Tibial nerve (tissue), 4 donors: ENCODE measurements around the gene CORO7. TPM values are rescaled to one million over a fixed set of nuclear protein-coding genes. Genes with fewer than 3 reads are reported as not detected.

Experiments used
- DNase-seq, 2 donors: peaks; one replicate each; pipeline ENCODE4 v3.0.0-alpha.2; 2019; ENCODE audit warnings: low spot score in 2 of 2
- H3K27ac ChIP-seq, 4 donors: fragments of 200-600 bp; sonication (generic) in 3 of 4; one replicate each; pipeline ENCODE4 v1.5.1; 2017 to 2019; ENCODE audit warnings: mild to moderate bottlenecking in 1 of 4
- H3K27me3 ChIP-seq, 2 donors: fragments of 200-600 bp; sonication (generic) in 1 of 2; one replicate each; pipeline versions ENCODE4 v1.5.1 to v1.6.0; 2017 to 2019
- H3K36me3 ChIP-seq, 3 donors: fragments of 200-600 bp; sonication (generic); one replicate each; pipeline ENCODE4 v1.5.1; 2018 to 2019
- H3K4me1 ChIP-seq, 4 donors: fragments of 200-600 bp; sonication (generic) in 3 of 4; one replicate each; pipeline ENCODE4 v1.5.1; 2017 to 2019
- H3K4me3 ChIP-seq, 4 donors: fragments of 200-600 bp; sonication (generic) in 3 of 4; one replicate each; pipeline ENCODE4 v1.5.1; 2017 to 2019; ENCODE audit warnings: mild to moderate bottlenecking in 1 of 4, moderate library complexity in 1 of 4
- H3K9me3 ChIP-seq, 4 donors: fragments of 200-600 bp; sonication (generic) in 3 of 4; one replicate each; pipeline ENCODE4 v1.5.1; 2017 to 2019
- CTCF ChIP-seq, 5 experiments: fragments of 200-600 bp in 3 of 5; fragments of 450-650 bp in 2 of 5; sonication (generic) in 3 of 5; IDR thresholded peaks; one replicate each; pipeline ENCODE4 v1.5.1; 2016 to 2019; ENCODE audit warnings: antibody characterized with exemption in 5 of 5, mild to moderate bottlenecking in 3 of 5, moderate library complexity in 2 of 5
- EP300 ChIP-seq, 2 donors: sonication (generic); formaldehyde crosslinking; IDR thresholded peaks; one replicate each; pipeline ENCODE4 v1.6.1; 2017; ENCODE audit warnings: antibody characterized with exemption in 2 of 2, mild to moderate bottlenecking in 1 of 2
- POLR2A ChIP-seq, 2 donors: fragments of 450-650 bp; IDR thresholded peaks; one replicate each; pipeline ENCODE4 v1.6.1; 2017; ENCODE audit warnings: antibody characterized with exemption in 2 of 2, mild to moderate bottlenecking in 2 of 2, moderate library complexity in 2 of 2
- WGBS, 2 donors: methylation state at CpG; one replicate each; pipeline ENCODE4 v1.1.5; 2018; 5-methylcytosine and 5-hydroxymethylcytosine counted together
- total RNA-seq, 4 donors: library from RNA; depleted of rRNA; stranded (reverse); fragments of >200 nt; gene quantifications; one replicate each; pipeline ENCODE4 v1.1.0, GENCODE V29; 2016

CORO7 gene
- total RNA-seq, 4 donors from 2014 or later = 27.8 to 77.4 (median 52.1) TPM

GRCh38 chr16:4455951-4456350 lies 39.6 kb upstream of the CORO7 start:
- H3K4me1 ChIP-seq = peaks cover 0 to 11% (median 6%) of the 10 kb centered on the region in 4 donors
- 57 to 66% methylated on average over 9 to 10 of the region's 10 CpGs for WGBS, 2 donors
- H3K36me3 ChIP-seq = peaks cover 0 to 89% (median 15%) of the 10 kb centered on the region in 3 donors
- no peaks in the 10 kb centered on the region for H3K27me3 ChIP-seq
- no peaks in the 10 kb centered on the region for H3K9me3 ChIP-seq
- no peak overlapping the region for H3K4me3 ChIP-seq
- no peak for TF ChIP-seq EP300 (IDR thresholded peaks at IDR 0.05)
- no peak for TF ChIP-seq POLR2A (IDR thresholded peaks at IDR 0.05)
- no peak for TF ChIP-seq CTCF (IDR thresholded peaks at IDR 0.05)
- H3K27ac ChIP-seq = no peak overlapping the region
- DNase-seq = no peak

- peaks cover 0 to 95% (median 24%) of the 10 kb centered on the region in 3 donors for H3K36me3 ChIP-seq
- no peak for DNase-seq
- TF ChIP-seq POLR2A (IDR thresholded peaks at IDR 0.05) (no peak), EP300 (IDR thresholded peaks at IDR 0.05) (no peak), CTCF (IDR thresholded peaks at IDR 0.05) (no peak)
- WGBS, 2 donors = 91 to 94% methylated on average over 10 to 13 of the region's 14 CpGs
- no peak overlapping the region for H3K4me3 ChIP-seq
- no peaks in the 10 kb centered on the region for H3K9me3 ChIP-seq
- peaks cover 0 to 11% (median 6%) of the 10 kb centered on the region in 4 donors for H3K4me1 ChIP-seq
- no peaks in the 10 kb centered on the region for H3K27me3 ChIP-seq
- no peak overlapping the region for H3K27ac ChIP-seq
Measured at GRCh38 chr16:4455081-4455480, 38.7 kb upstream of the CORO7 start.

- H3K27ac ChIP-seq = no peak overlapping the region
- peaks cover 0 to 95% (median 29%) of the 10 kb centered on the region in 3 donors for H3K36me3 ChIP-seq
- H3K4me1 ChIP-seq = peaks cover 0 to 10% (median 6%) of the 10 kb centered on the region in 4 donors
- no peaks in the 10 kb centered on the region for H3K9me3 ChIP-seq
- no peak overlapping the region for H3K4me3 ChIP-seq
- DNase-seq = no peak
- no peak for TF ChIP-seq EP300 (IDR thresholded peaks at IDR 0.05)
- TF ChIP-seq CTCF (IDR thresholded peaks at IDR 0.05) = no peak
- no peak for TF ChIP-seq POLR2A (IDR thresholded peaks at IDR 0.05)
- 75 to 76% methylated on average over 9 of the region's 9 CpGs for WGBS, 2 donors
- no peaks in the 10 kb centered on the region for H3K27me3 ChIP-seq
Measured at GRCh38 chr16:4454623-4455022, 38.2 kb upstream of the CORO7 start.

GRCh38 chr16:4452674-4453073 lies 36.3 kb upstream of the CORO7 start:
- 92 to 97% methylated on average over 5 of the region's 5 CpGs for WGBS, 2 donors
- no peaks in the 10 kb centered on the region for H3K9me3 ChIP-seq
- H3K27me3 ChIP-seq = no peaks in the 10 kb centered on the region
- H3K27ac ChIP-seq = no peak overlapping the region
- no peak for DNase-seq
- H3K4me1 ChIP-seq = no peaks in the 10 kb centered on the region
- H3K4me3 ChIP-seq = no peak overlapping the region
- no peak for TF ChIP-seq POLR2A (IDR thresholded peaks at IDR 0.05)
- no peak for TF ChIP-seq CTCF (IDR thresholded peaks at IDR 0.05)
- TF ChIP-seq EP300 (IDR thresholded peaks at IDR 0.05) = no peak
- peaks cover 0 to 98% (median 32%) of the 10 kb centered on the region in 3 donors for H3K36me3 ChIP-seq

GRCh38 chr16:4450931-4451519 lies 34.6 kb upstream of the CORO7 start:
- no peaks in the 10 kb centered on the region for H3K4me1 ChIP-seq
- DNase-seq = no peak
- no peaks in the 10 kb centered on the region for H3K27me3 ChIP-seq
- no peaks in the 10 kb centered on the region for H3K9me3 ChIP-seq
- H3K36me3 ChIP-seq = peaks cover 3 to 98% (median 34%) of the 10 kb centered on the region in 3 donors
- H3K27ac ChIP-seq = no peak overlapping the region
- H3K4me3 ChIP-seq = no peak overlapping the region
- TF ChIP-seq CTCF (IDR thresholded peaks at IDR 0.05) (no peak), POLR2A (IDR thresholded peaks at IDR 0.05) (no peak), EP300 (IDR thresholded peaks at IDR 0.05) (no peak)
- 79 to 81% methylated on average over 14 of the region's 14 CpGs for WGBS, 2 donors
